ENCODE results near the gene SDF2L1.
"Not testable (repeated sequence)": the region's sequence is repeated elsewhere in the genome, so short reads cannot be mapped to it uniquely, and the experiment has no call there.

Gene SDF2L1

GRCh38 chr22:21635771-21636510 lies 6.2 kb upstream of the SDF2L1 start:
- DNase-seq (ENCODE audit: low read depth, low spot score) = no peak
- H3K27ac ChIP-seq = no peak overlapping the region

DNA sequence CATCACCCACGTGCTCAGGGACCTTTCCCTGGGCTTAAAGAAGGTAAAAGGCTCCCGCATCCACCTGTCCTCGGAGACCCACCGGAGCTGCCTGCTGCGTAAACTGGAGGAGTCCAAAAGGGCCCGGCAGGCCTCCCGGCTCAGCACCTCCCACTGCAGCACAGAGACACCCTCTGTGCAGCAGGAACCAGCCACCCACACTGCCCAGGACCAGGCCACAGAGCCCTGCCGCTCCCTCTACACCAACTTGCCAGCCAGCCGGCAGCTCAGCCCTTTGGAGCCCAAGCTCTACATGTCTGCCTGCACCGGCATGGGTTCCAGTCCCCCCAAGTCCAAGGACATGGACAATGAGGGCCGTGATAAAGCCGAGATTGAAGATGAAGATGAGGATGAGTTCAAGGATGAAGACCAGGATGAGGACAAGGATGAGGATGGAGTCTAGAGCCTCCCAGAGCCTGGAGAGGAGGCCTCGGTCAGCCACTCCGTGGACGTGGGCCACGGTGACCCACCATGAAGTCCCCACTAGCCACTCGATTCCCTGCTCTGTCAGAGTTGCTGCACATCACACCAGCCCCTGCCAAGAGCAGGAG lies 5.4 kb upstream of the SDF2L1 start:
- no peak overlapping the region for H3K27ac ChIP-seq
- no peak for DNase-seq (ENCODE audit: low read depth, low spot score)

DNA sequence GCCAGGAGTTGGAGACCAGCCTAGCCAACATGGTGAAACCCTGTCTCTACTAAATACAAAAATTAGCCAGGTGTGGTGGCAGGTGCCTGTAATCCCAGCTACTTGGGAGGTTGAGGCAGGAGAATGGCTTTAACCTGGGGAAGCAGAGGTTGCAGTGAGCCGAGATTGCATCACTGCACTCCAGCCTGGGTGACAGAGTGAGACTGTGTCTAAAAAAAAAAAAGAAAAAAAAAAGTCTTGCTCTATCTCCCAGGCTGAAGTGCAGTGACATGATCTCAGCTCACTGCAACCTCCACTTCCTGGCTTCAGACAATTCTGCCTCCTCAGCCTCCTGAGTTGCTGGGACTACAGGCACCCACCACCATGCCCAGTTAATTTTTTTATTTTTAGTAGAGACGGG lies 4.7 kb upstream of the SDF2L1 start:
- not testable (repeated sequence) for DNase-seq (ENCODE audit: low read depth, low spot score); H3K27ac ChIP-seq

GRCh38 chr22:21639359-21639758 lies 2.7 kb upstream of the SDF2L1 start:
- no peak for DNase-seq (ENCODE audit: low read depth, low spot score)
- H3K27ac ChIP-seq = no peak overlapping the region

GRCh38 chr22:21640810-21641209 lies 1.3 kb upstream of the SDF2L1 start:
- DNase-seq (ENCODE audit: low read depth, low spot score) = no peak
- H3K27ac ChIP-seq = no peak overlapping the region

- no peak overlapping the region for H3K27ac ChIP-seq
- no peak for DNase-seq (ENCODE audit: low read depth, low spot score)
Observed at GRCh38 chr22:21641417-21641788, 699 bp upstream of the SDF2L1 start.

DNA sequence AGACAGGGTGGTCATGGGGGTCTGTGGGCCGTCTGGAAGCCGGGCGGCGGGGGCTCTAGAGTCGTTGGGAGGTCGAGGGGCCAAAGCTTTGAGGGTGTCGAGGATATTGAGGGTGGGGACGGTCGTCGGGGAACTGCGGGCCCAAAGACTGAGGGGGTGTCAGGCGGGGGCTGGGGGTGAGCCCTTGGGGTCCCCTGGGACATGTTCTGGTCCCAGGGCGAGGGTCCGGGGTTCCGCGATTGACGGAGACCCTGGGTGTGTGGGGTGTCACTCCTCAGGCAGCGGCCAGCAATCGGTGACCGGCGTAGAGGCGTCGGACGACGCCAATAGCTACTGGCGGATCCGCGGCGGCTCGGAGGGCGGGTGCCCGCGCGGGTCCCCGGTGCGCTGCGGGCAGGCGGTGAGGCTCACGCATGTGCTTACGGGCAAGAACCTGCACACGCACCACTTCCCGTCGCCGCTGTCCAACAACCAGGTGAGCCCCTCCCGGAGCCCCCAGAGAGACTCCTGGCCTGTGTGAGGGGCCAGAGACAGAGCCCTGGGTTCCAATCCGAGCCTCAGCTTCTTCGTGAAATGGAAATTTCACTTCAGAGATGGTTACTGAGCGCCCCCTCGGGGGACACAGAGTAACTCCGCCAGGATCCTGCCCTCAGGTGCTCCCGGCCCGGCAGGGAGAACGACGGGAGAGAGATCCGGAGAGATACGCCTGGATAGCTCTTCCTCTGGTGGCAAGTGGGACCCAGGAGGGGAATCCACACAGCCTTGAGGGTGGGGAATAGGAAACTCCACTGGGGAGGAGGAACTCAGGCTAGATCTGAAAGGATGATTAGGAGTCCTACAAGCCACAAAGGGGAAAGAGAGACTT lies 714 bp downstream of the SDF2L1 start:
- DNase-seq (ENCODE audit: low read depth, low spot score) = no peak
- H3K27ac ChIP-seq = peak overlapping the region; percentile 13

DNA sequence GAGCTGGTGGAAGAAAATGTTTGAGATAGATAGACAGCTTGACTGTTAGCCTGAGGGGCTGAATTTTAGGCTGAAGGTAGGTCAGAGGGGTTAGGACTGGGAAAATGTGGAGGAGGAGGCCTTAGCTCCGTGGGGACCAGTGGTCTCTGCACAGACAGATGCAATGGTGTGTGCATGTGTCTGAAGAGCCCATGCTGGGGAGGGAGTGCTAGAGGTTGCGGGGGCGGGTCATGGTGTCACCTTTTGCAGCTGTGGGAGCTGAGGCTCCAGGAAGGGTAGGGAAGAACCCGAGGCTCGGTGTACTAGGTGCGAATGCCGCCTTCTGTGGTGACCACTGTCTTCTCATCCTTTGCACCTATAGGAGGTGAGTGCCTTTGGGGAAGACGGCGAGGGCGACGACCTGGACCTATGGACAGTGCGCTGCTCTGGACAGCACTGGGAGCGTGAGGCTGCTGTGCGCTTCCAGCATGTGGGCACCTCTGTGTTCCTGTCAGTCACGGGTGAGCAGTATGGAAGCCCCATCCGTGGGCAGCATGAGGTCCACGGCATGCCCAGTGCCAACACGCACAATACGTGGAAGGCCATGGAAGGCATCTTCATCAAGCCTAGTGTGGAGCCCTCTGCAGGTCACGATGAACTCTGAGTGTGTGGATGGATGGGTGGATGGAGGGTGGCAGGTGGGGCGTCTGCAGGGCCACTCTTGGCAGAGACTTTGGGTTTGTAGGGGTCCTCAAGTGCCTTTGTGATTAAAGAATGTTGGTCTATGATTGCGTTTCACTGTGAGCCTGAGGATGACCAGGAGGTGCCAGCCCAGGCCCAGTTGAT lies 1.6 kb downstream of the SDF2L1 start:
- no peak for DNase-seq (ENCODE audit: low read depth, low spot score)
- no peak overlapping the region for H3K27ac ChIP-seq

- not testable (repeated sequence) for DNase-seq (ENCODE audit: low read depth, low spot score); H3K27ac ChIP-seq
Observed at GRCh38 chr22:21645513-21645912, 3.4 kb downstream of the SDF2L1 start.

DNA sequence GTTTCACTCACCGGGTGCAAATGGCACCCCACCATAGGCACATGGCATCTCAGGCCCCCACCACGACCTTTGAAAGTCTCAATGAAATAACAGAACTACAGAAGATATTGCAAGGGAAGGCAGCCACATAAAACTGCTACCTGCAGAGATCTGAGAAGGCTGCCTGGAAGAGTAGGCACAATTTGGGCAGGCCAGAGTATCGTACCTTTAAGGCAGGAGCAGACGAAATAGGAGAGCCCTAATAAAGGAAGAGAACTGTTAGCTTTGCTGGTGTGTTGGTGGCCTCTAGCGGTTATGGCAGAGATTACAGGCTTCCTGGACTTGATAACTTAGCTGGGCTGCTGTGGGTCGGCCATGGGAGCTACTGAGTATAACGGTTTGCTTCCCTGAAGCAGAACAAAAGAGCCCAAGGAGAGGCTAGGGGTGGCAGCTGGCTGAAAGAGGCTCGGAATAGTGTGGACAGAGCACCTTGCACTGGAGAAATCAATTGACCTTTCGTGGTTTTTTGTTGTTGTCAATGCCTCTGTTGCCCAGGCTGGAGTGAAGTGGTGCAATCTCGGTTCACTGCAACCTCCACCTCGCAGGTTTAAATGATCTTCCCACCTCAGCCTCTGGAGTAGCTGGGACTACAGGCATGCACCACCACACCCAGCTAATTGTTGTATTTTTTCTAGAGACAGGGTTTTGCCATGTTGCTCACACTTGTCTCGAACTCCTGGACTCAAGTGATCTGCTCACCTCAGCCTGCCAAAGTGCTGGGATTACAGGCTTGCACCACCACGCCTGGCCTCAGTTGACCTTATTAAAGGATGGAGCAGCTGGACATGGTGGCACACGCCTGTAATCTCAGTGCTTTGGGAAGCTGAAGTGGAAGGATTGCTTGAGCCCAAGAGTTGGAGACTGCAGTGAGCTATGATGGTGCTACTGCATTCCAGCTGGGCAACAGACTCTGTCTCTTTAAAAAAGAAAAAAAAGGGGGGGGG lies 4.8 kb downstream of the SDF2L1 start:
- no peak overlapping the region for H3K27ac ChIP-seq
- no peak for DNase-seq (ENCODE audit: low read depth, low spot score)

DNA sequence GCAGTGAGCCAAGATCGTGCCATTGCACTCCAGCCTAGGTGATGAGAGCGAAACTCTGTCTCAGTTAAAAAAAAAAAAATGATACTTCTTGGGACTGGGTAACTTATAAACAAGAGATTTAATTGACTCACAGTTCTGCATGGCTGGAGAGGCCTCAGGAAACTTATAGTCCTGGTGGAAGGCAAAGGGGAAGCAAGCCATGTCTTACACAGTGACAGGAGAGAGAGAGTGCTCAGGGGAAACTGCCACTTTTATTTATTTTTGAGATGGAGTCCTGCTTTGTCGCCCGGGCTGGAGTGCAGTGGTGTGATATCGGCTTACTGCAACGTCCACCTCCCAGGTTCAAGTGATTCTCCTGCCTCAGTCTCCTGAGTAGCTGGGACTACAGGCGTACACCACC lies 8.2 kb downstream of the SDF2L1 start:
- H3K27ac ChIP-seq = no peak overlapping the region
- DNase-seq (ENCODE audit: low read depth, low spot score) = no peak

DNA sequence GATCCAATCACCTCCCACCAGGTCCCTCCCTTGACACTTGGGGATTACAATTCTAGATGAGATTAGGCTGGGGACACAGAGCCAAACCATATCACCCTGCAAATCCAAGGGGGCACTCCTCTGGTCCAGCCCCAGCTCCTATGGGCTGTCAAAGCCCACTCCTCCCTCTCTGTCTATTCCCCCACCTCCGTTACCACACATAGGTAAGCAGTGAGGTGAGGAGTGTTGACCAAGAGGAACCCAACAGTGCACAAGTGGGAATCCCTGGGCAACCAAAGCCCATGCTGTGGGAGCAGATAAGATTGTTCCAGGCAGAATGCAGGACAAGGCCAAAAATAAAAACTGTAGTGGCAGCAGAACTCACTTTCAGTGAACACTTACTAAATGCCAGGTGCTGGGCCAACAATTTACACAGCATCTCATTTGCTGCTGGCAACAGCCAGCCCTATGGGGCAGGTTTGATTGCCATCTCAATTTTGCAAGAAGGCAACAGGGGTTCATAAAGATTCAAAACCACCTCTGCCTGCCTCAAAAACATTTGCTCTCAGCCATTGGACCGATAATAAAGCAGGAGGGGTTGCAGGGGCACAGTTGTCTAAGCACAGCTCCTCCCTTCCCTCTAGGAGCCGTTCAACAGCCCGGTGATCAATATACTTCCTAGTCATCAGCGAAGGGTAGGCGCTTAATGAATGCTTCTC lies 8.9 kb downstream of the SDF2L1 start:
- no peak for DNase-seq (ENCODE audit: low read depth, low spot score)
- no peak overlapping the region for H3K27ac ChIP-seq

DNA sequence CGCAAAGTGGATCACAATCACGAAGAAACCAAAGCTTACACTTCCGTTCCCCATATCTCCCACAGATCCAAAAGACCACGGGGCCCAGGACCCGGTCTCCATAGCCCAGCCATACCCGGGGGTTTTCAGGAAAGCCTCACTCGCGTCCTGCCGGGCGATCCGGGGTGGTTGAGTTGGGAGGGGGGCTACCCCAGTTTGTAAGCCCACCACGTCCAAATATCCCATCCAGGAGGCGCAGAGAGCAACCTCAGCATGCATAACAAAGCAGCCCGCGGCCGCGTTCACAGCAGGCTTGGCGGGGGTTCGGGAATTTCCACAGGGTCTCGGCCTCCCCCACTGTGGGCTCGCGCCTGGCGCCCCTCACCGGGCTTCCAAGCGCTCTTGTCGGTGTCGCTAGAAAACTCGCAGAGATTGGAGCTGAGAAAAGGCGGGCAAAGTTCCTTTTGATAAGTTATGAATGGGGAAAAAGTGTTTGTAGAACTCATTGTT lies 9.5 kb downstream of the SDF2L1 start:
- no peak for DNase-seq (ENCODE audit: low read depth, low spot score)
- H3K27ac ChIP-seq = no peak overlapping the region

- no peak overlapping the region for H3K27ac ChIP-seq
- no peak for DNase-seq (ENCODE audit: low read depth, low spot score)
Observed at GRCh38 chr22:21652010-21652546, 10.0 kb downstream of the SDF2L1 start.

DNA sequence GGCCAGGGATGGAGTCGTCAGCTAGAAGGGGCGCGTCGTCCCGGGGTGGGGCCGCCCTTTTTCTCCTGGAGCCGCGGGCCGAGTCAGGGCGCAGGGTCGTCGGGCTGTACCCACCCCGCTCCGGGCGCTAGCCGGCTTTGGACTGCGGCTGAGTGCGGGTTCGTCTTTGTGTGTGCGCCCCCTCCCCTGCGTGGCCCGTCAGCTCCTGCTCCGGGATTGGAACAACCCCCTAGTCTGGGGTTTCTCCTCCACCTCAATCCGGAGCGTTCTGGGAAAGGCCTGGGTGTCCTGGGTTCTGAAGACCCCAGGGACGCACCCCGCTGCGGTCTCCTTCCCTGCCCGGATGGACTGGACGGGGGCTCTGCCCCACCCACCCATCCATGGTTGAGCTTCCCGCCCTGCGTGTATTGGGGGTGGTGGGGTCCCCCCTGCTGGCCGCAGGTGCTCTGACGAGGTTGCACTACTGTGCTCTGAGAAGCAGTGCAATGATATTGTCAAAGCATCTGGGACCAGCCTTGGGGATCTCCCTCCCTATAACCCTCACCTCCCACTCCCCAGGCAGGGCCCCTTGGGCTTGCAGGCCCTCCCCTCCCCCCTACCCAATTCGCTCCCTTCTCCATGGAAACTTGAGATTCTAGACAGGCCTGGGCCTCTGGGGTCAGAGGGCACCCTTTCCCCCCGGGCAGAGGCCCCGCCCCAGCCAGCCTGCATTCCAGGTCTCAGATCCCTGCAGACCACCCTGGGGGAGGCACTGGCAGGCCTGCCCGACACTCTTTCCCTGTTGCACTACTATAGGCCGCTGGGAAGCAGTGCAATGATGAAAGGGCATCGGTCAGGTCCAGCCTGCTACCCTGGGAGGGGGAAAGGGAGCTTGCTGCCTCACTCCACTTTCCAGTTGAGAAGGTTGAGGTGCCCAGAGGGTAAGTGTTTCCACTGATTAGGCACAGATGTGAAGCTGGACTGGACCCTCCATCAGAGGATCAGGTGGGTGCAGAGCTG lies 10.7 kb downstream of the SDF2L1 start:
- no peak overlapping the region for H3K27ac ChIP-seq
- no peak for DNase-seq (ENCODE audit: low read depth, low spot score)

GRCh38 chr22:21657020-21657359 lies 14.9 kb downstream of the SDF2L1 start:
- DNase-seq (ENCODE audit: low read depth, low spot score) = no peak
- H3K27ac ChIP-seq = peak overlapping the region; percentile 26

DNA sequence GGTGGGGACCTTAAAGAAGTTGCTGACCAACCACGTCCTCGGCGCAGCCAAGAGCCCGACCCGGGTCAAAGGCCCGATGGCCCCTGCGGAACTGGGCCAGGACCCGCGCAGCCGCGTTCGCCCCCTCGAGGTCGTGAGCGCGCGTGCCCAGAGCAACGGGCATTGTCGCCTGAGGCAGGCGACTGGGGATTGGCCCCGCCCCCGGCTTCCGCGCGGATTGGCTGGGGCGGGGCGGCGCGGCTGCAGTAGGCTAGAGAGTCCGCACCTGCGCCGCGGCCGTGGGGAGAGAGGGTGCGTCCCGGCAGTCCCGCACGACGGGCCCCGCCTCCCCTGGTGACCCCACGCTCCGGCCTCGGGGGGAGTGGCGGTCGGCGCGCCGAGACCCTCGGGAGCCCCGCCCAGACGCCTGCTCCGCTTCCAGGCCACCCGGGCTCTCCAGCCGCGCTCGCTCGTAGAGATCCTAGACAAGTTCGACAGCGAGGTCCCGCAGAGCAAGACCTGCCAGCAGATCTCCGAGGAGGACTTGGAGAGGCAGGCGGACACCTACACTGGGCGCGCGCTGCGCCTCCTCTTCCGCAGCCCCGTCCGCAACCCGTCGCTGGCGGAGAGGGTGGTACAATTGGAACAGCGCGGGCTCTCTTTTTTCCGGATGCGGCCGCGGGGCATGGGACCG lies 15.4 kb downstream of the SDF2L1 start:
- no peak for DNase-seq (ENCODE audit: low read depth, low spot score)
- H3K27ac ChIP-seq = no peak overlapping the region

Data from epithelial cell of prostate (primary cell).